Fibroblast of lung (primary cell): Measurements from ENCODE around the gene ALPG.
"Not testable (repeated sequence)": the region's sequence is repeated elsewhere in the genome, so short reads cannot be mapped to it uniquely, and the experiment has no call there.

ENCODE experiments used
- EZH2 ChIP-seq: IDR thresholded peaks from 2 replicates; pipeline ENCODE4 v1.5.1; 2012; ENCODE audit warnings: low read length, control low read depth, mild to moderate bottlenecking; ENCODE audit errors: missing control alignments
- TF ChIP-seq, protein P1 (sequence below), 2 donors: IDR thresholded peaks in 1 of 2; conservative IDR thresholded peaks in 1 of 2; 1 replicate in 1 of 2; 2 replicates in 1 of 2; pipeline ENCODE4 v1.5.1; 2011 to 2012; ENCODE audit warnings: low read length in 2 of 2, control low read depth in 1 of 2, inconsistent platforms in 1 of 2, low read depth in 1 of 2, mild to moderate bottlenecking in 1 of 2

DNA sequence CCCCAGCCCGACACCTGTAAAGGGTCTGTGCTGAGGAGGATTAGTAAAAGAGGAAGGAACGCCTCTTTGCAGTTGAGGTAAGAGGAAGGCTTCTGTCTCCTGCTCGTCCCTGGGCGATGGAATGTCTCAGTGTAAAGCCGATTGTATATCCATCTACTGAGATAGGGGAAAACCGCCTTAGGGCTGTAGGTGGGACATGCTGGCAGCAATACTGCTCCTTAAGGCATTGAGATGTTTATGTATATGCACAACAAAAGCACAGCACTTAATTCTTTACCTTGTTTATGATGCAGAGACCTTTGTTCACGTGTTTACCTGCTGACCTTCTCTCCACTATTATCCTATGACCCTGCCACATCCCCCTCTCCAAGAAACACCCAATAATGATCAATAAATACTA, 16.8 kb downstream of the ALPG start:
- TF ChIP-seq, protein P1, sequence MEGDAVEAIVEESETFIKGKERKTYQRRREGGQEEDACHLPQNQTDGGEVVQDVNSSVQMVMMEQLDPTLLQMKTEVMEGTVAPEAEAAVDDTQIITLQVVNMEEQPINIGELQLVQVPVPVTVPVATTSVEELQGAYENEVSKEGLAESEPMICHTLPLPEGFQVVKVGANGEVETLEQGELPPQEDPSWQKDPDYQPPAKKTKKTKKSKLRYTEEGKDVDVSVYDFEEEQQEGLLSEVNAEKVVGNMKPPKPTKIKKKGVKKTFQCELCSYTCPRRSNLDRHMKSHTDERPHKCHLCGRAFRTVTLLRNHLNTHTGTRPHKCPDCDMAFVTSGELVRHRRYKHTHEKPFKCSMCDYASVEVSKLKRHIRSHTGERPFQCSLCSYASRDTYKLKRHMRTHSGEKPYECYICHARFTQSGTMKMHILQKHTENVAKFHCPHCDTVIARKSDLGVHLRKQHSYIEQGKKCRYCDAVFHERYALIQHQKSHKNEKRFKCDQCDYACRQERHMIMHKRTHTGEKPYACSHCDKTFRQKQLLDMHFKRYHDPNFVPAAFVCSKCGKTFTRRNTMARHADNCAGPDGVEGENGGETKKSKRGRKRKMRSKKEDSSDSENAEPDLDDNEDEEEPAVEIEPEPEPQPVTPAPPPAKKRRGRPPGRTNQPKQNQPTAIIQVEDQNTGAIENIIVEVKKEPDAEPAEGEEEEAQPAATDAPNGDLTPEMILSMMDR (conservative IDR thresholded peaks at IDR 0.05 in 1 of 2, IDR thresholded peaks at IDR 0.05 in 1 of 2; ENCODE audit: low read depth in 1 of 2, low read length in 2 of 2), result not testable (repeated sequence)
- TF ChIP-seq EZH2, result not testable (repeated sequence)
